Stimulated activated CD4-positive, alpha-beta T cell treated with anti-CD3 and anti-CD28 coated beads, Interleukin-1b, Interleukin-23, amount 100 ng/mL, for 1 hour (primary cell): Measurements from ENCODE around the gene NCKAP5.

Experiments
- DNase-seq, 2 donors: peaks; one replicate each; pipeline ENCODE4 v3.0.0-alpha.2; 2020; ENCODE audit warnings: low read depth in 2 of 2

The NCKAP5 gene

GRCh38 chr2:132668987-132669907 is 899.0 kb downstream of the NCKAP5 start:
- DNase-seq, result no peak

GRCh38 chr2:132668189-132668823 is 900.0 kb downstream of the NCKAP5 start:
- DNase-seq, result no peak

GRCh38 chr2:132667706-132668105 is 900.6 kb downstream of the NCKAP5 start:
- DNase-seq, result no peak

GRCh38 chr2:132665401-132666140 is 902.7 kb downstream of the NCKAP5 start:
- no peak for DNase-seq

GRCh38 chr2:132664096-132664495 is 904.2 kb downstream of the NCKAP5 start:
- no peak for DNase-seq

GRCh38 chr2:132662732-132663131 is 905.5 kb downstream of the NCKAP5 start:
- no peak for DNase-seq

GRCh38 chr2:132659331-132659730 is 908.9 kb downstream of the NCKAP5 start:
- no peak for DNase-seq

- no peak for DNase-seq
These were observed 911.8 kb downstream of the NCKAP5 start for GRCh38 chr2:132656266-132656975.

GRCh38 chr2:132654968-132655367 is 913.3 kb downstream of the NCKAP5 start:
- no peak for DNase-seq

GRCh38 chr2:132654335-132654734 is 913.9 kb downstream of the NCKAP5 start:
- DNase-seq, result no peak

- DNase-seq, result no peak
These were observed 915.8 kb downstream of the NCKAP5 start for GRCh38 chr2:132652474-132652873.

- DNase-seq, result no peak
These were observed 916.9 kb downstream of the NCKAP5 start for GRCh38 chr2:132651115-132652045.

GRCh38 chr2:132646540-132647108 is 921.6 kb downstream of the NCKAP5 start:
- no peak for DNase-seq

- DNase-seq, result no peak
These were observed 922.3 kb downstream of the NCKAP5 start for GRCh38 chr2:132645722-132646539.

- DNase-seq, result no peak
These were observed 923.1 kb downstream of the NCKAP5 start for GRCh38 chr2:132645176-132645575.

GRCh38 chr2:132642415-132642814 is 925.8 kb downstream of the NCKAP5 start:
- no peak for DNase-seq

GRCh38 chr2:132641819-132642218 is 926.4 kb downstream of the NCKAP5 start:
- DNase-seq, result no peak

GRCh38 chr2:132640116-132640515 is 928.1 kb downstream of the NCKAP5 start:
- no peak for DNase-seq

- no peak for DNase-seq
These were observed 929.8 kb downstream of the NCKAP5 start for GRCh38 chr2:132638313-132639040.
